K562 (cell line): ENCODE results near the gene ENTPD6. TPM values are rescaled to one million over a fixed set of nuclear protein-coding genes. Genes with fewer than 3 reads are reported as not detected.

Experiments
- ETV1 ChIP-seq: fragments of 450-650 bp; conservative IDR thresholded peaks from 2 replicates; pipeline ENCODE4 v1.6.1; 2016; ENCODE audit warnings: missing genetic modification characterization, control low read depth, low read depth, missing compliant biosample characterization
- FOSL1 ChIP-seq: fragments of 200-800 bp; sonication (Bioruptor generic); conservative IDR thresholded peaks from 2 replicates; pipeline ENCODE4 v1.6.1; 2016; ENCODE audit warnings: missing genetic modification characterization, missing compliant biosample characterization
- KLF1 ChIP-seq: fragments of 450-650 bp; IDR thresholded peaks from 2 replicates; pipeline ENCODE4 v1.6.1; 2016; ENCODE audit warnings: missing genetic modification characterization, missing compliant biosample characterization
- MXI1 ChIP-seq: IDR thresholded peaks from 2 replicates; pipeline ENCODE4 v1.6.1; 2011; ENCODE audit warnings: low read depth, mild to moderate bottlenecking, improper control_type of control experiment, low read length
- NR1H2 ChIP-seq: sonication (generic); formaldehyde crosslinking; IDR thresholded peaks from 2 replicates; pipeline ENCODE4 v1.4.0; 2020; ENCODE audit warnings: mild to moderate bottlenecking, missing genetic modification reagents
- PHF8 ChIP-seq: fragments of 200-600 bp; sonication (generic); IDR thresholded peaks from 2 replicates; pipeline ENCODE4 v1.6.1; 2012; ENCODE audit warnings: mixed run types, mild to moderate bottlenecking, inconsistent platforms, low read length, moderate library complexity, borderline replicate concordance
- RAD51 ChIP-seq: fragments of 450-650 bp; IDR thresholded peaks from 2 replicates; pipeline ENCODE4 v1.7.1; 2016; ENCODE audit warnings: low read depth, mild to moderate bottlenecking, borderline replicate concordance
- TBP ChIP-seq: optimal IDR thresholded peaks from 2 replicates; pipeline ENCODE3; 2011; ENCODE audit warnings: low read depth, low read length, improper control_type of control experiment
- TRIM28 ChIP-seq: fragments of 450-650 bp; IDR thresholded peaks from 2 replicates; pipeline ENCODE4 v1.6.1; 2017
- XRCC3 ChIP-seq: fragments of 450-650 bp; IDR thresholded peaks from 2 replicates; pipeline ENCODE4 v1.6.1; 2017; ENCODE audit warnings: mild to moderate bottlenecking, moderate library complexity
- ZFX ChIP-seq: sonication (generic); formaldehyde crosslinking; IDR thresholded peaks from 2 replicates; pipeline ENCODE4 v1.8.0; 2022; ENCODE audit warnings: mild to moderate bottlenecking, missing genetic modification reagents, moderate library complexity
- ZNF785 ChIP-seq: fragments of 250-450 bp; sonication (Bioruptor Pico); IDR thresholded peaks from 2 replicates; pipeline ENCODE4 v1.4.0; 2020; ENCODE audit warnings: mild to moderate bottlenecking
- polyA plus RNA-seq, 8 experiments: library from polyadenylated mRNA; depleted of rRNA in 4 of 8; stranded (reverse) in 5 of 8; unstranded in 3 of 8; fragments of >200 nt; fragmentation: Nextera tagmentation in 2 of 8; fragmentation: Illumina TruSeq in 1 of 8; extraction: Ambion mirVana in 2 of 8; extraction: Trizol in 1 of 8; gene quantifications; 2 replicates each; pipeline versions ENCODE4 v1.2.1 to v1.2.3, GENCODE V29; 2011 to 2014; ENCODE audit warnings: inconsistent platforms in 1 of 8, missing spikeins in 1 of 8
- total RNA-seq, 7 experiments: library from RNA; depleted of rRNA in 6 of 7; stranded (reverse); fragments of >200 nt in 6 of 7; fragmentation: Illumina TruSeq in 2 of 7; extraction: Trizol in 2 of 7; gene quantifications; 2 replicates each; pipeline versions ENCODE4 v1.2.1 to v1.2.3, GENCODE V29; 2011 to 2021; ENCODE audit warnings: low replicate concordance in 1 of 7
- TF ChIP-seq, protein P1 (sequence below): sonication (generic); formaldehyde crosslinking; IDR thresholded peaks from 2 replicates; pipeline ENCODE4 v1.8.0; 2022; ENCODE audit warnings: mild to moderate bottlenecking, missing genetic modification reagents
- TF ChIP-seq, protein P2 (sequence below): fragments of 450-650 bp; formaldehyde crosslinking; IDR thresholded peaks from 2 replicates; pipeline ENCODE4 v1.4.0; 2020; ENCODE audit warnings: mild to moderate bottlenecking, moderate library complexity
- TF ChIP-seq, protein P3 (sequence below): fragments of 450-650 bp; IDR thresholded peaks from 2 replicates; pipeline ENCODE4 v1.6.1; 2016
- TF ChIP-seq, protein P4 (sequence below): sonication (generic); formaldehyde crosslinking; IDR thresholded peaks from 2 replicates; pipeline ENCODE4 v1.8.0; 2022; ENCODE audit warnings: mild to moderate bottlenecking, missing genetic modification reagents

ENTPD6 gene
- total and polyA plus RNA-seq, 9 of the 15 experiments (the other 6 are each of a cell fraction or from before 2014, with no cell fraction given), result 0.82 to 36.8 (median 22.4) TPM

DNA sequence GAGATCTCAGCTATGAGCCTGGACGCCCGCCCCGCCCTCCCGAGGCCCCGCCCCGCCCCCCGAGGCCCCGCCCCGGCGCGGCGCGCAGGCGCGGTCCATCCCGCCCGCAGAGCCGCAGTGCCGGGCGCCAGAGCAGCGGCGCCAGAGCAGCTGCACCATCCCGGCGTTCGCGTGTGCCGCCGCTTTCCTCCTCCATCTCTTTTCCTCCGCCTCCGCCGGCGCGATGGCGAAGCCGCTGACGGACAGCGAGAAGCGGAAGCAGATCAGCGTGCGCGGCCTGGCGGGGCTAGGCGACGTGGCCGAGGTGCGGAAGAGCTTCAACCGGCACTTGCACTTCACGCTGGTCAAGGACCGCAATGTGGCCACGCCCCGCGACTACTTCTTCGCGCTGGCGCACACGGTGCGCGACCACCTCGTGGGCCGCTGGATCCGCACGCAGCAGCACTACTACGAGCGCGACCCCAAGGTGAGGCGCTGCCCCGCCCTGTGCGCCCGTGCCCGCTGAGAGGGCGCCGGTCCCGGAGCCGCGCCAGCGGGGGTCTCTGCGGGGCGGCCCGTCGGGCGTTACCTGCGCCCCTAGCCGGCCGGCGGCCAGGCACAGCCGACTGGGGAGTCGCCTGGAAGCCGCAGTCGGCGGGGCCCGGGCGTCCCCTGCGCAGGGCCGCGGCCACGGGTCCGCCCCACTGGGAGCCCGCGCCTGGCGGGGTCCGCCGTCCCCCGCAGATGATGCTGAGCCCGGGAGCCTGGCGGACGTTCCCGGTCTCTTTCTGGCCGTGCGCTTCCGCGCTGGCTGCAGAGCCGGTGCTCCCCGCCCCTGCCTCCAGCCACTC is 52.7 kb downstream of the ENTPD6 start, which contains the start of gene PYGB (continued):
- TF ChIP-seq, protein P1, sequence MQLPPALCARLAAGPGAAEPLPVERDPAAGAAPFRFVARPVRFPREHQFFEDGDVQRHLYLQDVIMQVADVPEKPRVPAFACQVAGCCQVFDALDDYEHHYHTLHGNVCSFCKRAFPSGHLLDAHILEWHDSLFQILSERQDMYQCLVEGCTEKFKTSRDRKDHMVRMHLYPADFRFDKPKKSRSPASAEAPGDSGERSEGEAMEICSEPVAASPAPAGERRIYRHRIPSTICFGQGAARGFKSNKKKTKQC (CRISPR knock-in tag), result peak; percentile 38; the same call in 1 of the 2 replicates
- TF ChIP-seq TBP, result peak; percentile 49
- TF ChIP-seq ZNF785 (CRISPR knock-in tag), result no peak
- 0 out of 2 replicates have a peak, but pooled peaks have one; percentile 33 for TF ChIP-seq KLF1 (tag)
- TF ChIP-seq, protein P2, sequence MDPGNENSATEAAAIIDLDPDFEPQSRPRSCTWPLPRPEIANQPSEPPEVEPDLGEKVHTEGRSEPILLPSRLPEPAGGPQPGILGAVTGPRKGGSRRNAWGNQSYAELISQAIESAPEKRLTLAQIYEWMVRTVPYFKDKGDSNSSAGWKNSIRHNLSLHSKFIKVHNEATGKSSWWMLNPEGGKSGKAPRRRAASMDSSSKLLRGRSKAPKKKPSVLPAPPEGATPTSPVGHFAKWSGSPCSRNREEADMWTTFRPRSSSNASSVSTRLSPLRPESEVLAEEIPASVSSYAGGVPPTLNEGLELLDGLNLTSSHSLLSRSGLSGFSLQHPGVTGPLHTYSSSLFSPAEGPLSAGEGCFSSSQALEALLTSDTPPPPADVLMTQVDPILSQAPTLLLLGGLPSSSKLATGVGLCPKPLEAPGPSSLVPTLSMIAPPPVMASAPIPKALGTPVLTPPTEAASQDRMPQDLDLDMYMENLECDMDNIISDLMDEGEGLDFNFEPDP (CRISPR knock-in tag), result no peak
- TF ChIP-seq, protein P3, sequence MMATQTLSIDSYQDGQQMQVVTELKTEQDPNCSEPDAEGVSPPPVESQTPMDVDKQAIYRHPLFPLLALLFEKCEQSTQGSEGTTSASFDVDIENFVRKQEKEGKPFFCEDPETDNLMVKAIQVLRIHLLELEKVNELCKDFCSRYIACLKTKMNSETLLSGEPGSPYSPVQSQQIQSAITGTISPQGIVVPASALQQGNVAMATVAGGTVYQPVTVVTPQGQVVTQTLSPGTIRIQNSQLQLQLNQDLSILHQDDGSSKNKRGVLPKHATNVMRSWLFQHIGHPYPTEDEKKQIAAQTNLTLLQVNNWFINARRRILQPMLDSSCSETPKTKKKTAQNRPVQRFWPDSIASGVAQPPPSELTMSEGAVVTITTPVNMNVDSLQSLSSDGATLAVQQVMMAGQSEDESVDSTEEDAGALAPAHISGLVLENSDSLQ, result peak; percentile 72
- TF ChIP-seq, protein P4, sequence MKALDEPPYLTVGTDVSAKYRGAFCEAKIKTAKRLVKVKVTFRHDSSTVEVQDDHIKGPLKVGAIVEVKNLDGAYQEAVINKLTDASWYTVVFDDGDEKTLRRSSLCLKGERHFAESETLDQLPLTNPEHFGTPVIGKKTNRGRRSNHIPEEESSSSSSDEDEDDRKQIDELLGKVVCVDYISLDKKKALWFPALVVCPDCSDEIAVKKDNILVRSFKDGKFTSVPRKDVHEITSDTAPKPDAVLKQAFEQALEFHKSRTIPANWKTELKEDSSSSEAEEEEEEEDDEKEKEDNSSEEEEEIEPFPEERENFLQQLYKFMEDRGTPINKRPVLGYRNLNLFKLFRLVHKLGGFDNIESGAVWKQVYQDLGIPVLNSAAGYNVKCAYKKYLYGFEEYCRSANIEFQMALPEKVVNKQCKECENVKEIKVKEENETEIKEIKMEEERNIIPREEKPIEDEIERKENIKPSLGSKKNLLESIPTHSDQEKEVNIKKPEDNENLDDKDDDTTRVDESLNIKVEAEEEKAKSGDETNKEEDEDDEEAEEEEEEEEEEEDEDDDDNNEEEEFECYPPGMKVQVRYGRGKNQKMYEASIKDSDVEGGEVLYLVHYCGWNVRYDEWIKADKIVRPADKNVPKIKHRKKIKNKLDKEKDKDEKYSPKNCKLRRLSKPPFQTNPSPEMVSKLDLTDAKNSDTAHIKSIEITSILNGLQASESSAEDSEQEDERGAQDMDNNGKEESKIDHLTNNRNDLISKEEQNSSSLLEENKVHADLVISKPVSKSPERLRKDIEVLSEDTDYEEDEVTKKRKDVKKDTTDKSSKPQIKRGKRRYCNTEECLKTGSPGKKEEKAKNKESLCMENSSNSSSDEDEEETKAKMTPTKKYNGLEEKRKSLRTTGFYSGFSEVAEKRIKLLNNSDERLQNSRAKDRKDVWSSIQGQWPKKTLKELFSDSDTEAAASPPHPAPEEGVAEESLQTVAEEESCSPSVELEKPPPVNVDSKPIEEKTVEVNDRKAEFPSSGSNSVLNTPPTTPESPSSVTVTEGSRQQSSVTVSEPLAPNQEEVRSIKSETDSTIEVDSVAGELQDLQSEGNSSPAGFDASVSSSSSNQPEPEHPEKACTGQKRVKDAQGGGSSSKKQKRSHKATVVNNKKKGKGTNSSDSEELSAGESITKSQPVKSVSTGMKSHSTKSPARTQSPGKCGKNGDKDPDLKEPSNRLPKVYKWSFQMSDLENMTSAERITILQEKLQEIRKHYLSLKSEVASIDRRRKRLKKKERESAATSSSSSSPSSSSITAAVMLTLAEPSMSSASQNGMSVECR (CRISPR knock-in tag), result peak; percentile 56; the same call in 1 of the 2 replicates
- TF ChIP-seq NR1H2 (CRISPR knock-in tag), result no peak
- no peak; the same call in 1 of the 2 replicates for TF ChIP-seq ETV1 (tag)
- TF ChIP-seq PHF8, result peak; percentile 88; the same call in 1 of the 2 replicates
- TF ChIP-seq FOSL1, result no peak
- peak; percentile 35; the same call in 1 of the 2 replicates for TF ChIP-seq ZFX (CRISPR knock-in tag)
- no peak for TF ChIP-seq XRCC3
- no peak for TF ChIP-seq RAD51
- TF ChIP-seq TRIM28, result no peak
- TF ChIP-seq MXI1, result no peak
